Superior temporal gyrus (tissue), 1 donor: Measurements from ENCODE around the gene SEMA6B.
"Not testable (repeated sequence)": the region's sequence is repeated elsewhere in the genome, so short reads cannot be mapped to it uniquely, and the experiment has no call there.

Source experiments
- DNase-seq: peaks from one replicate; pipeline ENCODE4 v3.0.0-alpha.2; 2016; ENCODE audit errors: extremely low spot score

The SEMA6B gene, protein sequence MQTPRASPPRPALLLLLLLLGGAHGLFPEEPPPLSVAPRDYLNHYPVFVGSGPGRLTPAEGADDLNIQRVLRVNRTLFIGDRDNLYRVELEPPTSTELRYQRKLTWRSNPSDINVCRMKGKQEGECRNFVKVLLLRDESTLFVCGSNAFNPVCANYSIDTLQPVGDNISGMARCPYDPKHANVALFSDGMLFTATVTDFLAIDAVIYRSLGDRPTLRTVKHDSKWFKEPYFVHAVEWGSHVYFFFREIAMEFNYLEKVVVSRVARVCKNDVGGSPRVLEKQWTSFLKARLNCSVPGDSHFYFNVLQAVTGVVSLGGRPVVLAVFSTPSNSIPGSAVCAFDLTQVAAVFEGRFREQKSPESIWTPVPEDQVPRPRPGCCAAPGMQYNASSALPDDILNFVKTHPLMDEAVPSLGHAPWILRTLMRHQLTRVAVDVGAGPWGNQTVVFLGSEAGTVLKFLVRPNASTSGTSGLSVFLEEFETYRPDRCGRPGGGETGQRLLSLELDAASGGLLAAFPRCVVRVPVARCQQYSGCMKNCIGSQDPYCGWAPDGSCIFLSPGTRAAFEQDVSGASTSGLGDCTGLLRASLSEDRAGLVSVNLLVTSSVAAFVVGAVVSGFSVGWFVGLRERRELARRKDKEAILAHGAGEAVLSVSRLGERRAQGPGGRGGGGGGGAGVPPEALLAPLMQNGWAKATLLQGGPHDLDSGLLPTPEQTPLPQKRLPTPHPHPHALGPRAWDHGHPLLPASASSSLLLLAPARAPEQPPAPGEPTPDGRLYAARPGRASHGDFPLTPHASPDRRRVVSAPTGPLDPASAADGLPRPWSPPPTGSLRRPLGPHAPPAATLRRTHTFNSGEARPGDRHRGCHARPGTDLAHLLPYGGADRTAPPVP

DNA sequence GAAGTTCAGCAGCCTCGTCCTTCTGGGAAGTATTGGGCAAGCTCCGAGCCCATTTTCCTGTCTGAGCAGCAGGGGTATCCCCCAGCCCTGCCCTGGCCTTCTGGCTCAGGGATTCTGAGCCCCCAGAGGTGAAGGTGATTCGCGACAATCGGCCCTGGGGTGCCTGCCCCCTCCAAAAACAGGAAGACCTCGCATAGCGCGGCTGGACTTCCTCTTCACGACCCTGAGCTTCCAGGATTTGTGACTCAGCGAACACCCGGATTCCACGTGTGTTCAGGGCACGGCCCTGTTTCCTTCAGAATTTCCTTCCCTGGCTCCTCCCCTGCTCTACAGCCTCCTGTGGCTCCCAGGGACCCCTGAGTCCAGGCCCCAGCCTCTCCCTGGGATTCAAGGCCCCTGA lies at the start of gene SEMA6B:
Gene SEMA6B (minus strand): TSS at position 116 of the 400 bp plus-strand sequence. CDS start 1,227 bp downstream, outside the sequence.
- no peak for DNase-seq

DNA sequence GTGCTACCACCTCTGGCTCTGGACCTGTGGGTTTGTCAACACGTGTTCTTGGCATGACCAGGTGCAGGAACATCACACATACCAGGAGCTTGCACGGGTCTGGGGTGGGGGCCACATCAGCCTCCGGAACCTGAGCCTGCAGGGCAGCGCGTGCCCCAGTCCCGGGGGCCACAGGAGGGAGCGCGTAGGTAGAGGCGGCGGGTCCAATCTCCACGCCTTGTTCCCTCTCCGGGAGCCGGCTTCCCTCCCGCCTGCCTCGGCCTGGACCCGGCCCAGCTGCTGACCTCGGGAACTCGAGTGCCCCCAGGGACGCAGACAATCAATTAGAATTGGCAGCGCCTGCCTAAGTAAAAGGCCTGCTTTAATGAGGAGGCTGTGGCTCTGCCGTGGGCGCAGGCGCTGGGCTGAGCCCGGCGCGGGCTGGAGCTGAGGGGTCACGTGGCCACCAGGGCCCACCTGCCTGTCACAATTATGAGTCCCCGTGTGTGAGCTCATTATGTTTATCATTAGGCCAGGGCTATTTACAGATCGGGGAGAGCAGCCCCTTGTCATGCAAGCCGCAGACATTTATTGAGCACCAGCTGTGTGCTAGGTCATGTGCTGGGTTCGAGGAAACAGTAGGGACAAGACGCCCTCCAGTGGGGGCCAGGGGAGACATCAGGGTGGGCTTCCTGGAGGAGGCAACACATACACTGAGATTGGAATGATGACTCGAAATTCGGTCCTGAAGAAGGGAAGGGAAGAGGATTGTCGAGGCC lies 47.6 kb upstream of the SEMA6B start:
- DNase-seq: peak; percentile 20

- no peak for DNase-seq
These were observed 46.7 kb upstream of the SEMA6B start for GRCh38 chr19:4606181-4606580.

DNA sequence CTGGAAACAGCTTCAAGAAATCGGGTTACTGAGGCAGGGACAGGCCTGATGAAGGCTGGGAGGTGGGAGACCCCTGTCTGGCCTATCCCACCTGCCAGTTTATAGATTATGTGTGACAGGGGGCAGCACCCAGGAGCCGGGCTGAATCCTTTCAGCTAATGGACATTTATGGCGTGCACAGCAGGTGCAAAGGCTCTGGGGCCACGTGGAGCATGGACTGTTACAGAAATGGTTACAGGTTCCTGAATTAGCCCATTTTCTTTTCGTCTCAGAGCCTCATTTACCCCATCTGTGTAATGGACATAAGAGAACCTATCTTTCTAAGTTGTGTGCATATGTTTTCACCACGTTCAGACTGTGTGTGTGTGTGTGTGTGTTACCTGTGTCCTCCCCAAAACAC lies 45.4 kb upstream of the SEMA6B start:
- no peak for DNase-seq

DNA sequence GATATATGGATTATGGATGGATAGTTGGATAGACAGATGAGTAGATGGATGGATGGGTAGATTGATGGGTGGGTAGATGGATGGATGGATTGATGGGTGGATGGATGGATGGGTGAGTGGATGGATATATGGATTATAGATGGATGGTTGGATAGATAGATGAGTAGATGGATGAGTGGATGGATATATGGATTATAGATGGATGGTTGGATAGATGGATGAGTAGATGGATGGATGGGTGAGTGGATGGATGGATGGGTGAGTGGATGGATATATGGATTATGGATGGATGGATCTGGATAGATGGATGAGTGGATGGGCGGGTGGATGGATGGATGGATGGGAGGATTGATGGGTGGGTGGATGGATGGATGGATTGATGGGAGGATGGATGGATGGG lies 43.4 kb upstream of the SEMA6B start:
- no peak for DNase-seq

DNA sequence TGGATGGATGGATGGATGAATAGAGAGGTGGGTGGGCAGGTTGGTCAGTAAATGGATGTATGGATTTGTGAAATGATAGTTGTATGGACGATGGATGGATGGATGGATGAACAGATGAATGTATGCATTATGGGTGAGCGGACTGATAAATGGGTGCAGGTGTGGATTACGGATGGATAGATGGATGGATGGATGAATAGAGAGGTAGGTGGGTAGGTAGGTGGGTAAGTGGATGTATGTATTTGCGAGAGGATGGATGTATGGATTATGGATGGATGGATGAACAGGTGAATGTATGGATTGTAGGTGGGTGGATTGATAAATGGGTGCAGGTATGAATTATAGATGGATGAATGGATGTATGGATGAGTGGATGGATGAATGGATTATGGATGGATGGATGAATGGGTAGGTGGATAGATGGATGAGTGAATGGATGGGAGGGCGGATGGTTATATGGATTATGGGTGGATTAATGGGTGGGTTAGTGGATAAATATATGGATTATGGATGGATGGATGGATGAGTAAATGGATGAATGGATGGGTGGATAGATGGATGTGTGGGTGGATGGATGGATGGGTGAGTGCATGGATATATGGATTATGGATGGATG lies 42.8 kb upstream of the SEMA6B start:
- no peak for DNase-seq

GRCh38 chr19:4600893-4601292 lies 41.4 kb upstream of the SEMA6B start:
- DNase-seq: no peak

DNA sequence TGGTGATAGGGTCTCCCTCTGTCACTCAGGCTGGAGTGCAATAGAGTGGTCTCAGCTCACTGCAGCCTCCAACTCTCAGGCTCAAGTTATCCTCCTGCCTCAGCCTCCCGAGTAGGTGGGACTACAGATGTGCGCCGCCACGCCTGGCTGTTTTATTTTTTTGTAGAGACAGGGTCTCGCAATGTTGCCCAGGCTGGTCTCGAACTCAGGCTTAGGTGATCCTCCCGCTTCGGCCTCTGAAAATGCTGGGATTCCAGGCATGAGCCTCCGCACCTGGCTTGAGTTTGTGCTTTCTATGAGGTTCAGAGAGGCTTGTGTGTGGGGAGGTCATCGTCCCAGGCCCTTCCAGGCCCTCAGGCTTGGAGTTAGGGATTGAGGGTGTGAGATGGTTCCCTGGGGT lies 40.6 kb upstream of the SEMA6B start:
- DNase-seq: no peak

GRCh38 chr19:4598712-4599111 lies 39.2 kb upstream of the SEMA6B start:
- no peak for DNase-seq

DNA sequence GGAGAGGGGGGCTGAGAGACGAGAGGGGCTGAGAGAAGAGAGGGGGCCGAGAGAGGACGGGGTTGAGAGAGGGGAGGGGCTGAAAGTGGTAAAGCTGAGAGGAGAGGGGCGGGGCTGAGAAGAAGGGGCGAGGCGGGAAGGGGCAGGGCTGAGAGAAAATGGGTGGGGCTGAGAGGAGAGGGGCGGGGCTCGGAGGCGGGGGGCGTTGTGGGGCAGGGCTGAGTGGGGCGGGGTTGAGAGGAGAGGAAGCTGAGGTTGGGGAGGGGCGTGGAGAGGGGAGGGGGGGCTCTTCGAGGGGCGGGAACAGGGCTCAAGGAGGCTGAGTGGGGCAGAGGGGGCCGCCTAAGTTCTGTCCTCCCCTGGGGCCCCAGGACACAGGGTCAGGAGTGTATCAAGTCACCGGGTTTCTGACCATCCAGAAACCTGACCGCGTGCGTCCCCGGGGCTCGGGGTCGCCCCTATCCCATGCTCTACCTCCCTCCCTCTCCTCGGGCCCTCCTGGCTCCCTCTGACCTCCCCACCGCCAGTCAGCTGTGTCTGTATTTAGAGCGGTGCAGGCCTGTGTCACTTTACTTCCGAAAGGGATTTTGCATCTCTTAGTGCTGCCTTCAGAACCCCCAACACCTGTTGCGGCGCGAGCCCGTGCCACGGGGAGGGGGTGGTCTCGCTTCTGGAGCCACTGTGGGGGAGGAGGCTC lies 38.6 kb upstream of the SEMA6B start:
- DNase-seq: no peak

- no peak for DNase-seq
These were observed 37.9 kb upstream of the SEMA6B start for GRCh38 chr19:4597278-4597974.

- DNase-seq: no peak
These were observed 36.8 kb upstream of the SEMA6B start for GRCh38 chr19:4596033-4596904.

DNA sequence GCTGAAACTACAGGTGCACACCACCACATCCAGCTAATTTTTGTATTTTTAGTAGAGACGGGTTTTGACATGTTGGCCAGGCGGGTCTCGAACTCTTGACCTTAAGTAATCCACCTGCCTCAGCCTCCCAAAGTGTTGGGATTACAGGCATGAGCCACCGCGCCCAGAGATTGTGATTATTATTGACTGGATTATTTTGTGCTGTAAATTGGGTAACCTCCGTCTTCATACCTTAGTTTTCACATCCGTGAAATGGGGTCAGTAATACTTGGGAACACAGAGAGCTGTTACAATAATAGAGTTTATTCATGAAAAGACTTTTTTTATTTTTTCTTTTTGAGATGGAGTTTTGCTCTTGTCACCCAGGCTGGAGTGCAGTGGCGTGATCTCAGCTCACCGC lies 35.7 kb upstream of the SEMA6B start:
- not testable (repeated sequence) for DNase-seq

- no peak for DNase-seq
These were observed 34.7 kb upstream of the SEMA6B start for GRCh38 chr19:4594201-4594600.

GRCh38 chr19:4593409-4593851 lies 33.9 kb upstream of the SEMA6B start:
- no peak for DNase-seq

DNA sequence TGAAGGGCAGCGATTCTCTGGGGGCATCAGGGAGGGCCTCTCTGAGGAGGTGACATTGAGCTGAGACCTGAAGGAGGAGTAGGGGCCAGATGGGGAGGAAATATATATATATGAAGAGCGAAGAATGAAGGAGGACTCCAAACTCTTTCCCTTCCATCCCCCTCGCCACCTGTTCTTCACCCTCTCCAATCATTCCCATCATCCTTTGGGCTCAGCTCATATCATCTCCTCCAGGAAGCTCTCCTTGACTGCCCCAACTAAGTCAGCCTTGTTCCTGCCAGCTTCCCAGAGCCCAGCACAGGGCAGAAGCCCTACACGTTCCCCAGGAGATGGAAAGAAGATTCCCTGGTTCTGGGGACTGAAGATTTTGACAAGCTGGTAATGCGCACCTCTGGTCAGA lies 33.0 kb upstream of the SEMA6B start:
- DNase-seq: no peak

GRCh38 chr19:4591320-4591719 lies 31.8 kb upstream of the SEMA6B start:
- DNase-seq: no peak

- DNase-seq: no peak
These were observed 31.1 kb upstream of the SEMA6B start for GRCh38 chr19:4590559-4590958.
